ENCODE measurements around the gene CCNG1. TPM values are rescaled to one million over a fixed set of nuclear protein-coding genes. Genes with fewer than 3 reads are reported as not detected.
A peak's percentile ranks its signal among the peaks of the same experiment; 100 is the strongest.

The CCNG1 gene
- polyA plus RNA-seq, 3 donors: 13.1 to 48.9 (median 46.0) TPM

GRCh38 chr5:163397354-163397753 is 40.0 kb upstream of the CCNG1 start:
- H4K20me1 ChIP-seq (ENCODE audit: insufficient read depth, low read length): no peaks in the 10 kb centered on the region
- peak overlapping the region; percentile 28 for H3K4me2 ChIP-seq (replicated peaks; ENCODE audit: extremely low read depth, low read length, poor library complexity, severe bottlenecking)
- Mint-ChIP-seq H3K27me3 (ENCODE audit: low read depth in 3 of 3) (peaks cover 0 to 7% (median 1%) of the 10 kb centered on the region in 3 donors), H3K36me3 (no peaks in the 10 kb centered on the region), H3K4me3 (no peak overlapping the region), H3K4me1 (peaks cover 12% of the 10 kb centered on the region), H3K27ac (peak overlapping the region in 4 of 7 donors; percentile 10 to 76 (median 42)), H3K9me3 (peaks cover 0 to 4% (median 3%) of the 10 kb centered on the region in 7 donors)
- H3K4me3 ChIP-seq (replicated peaks in 1 of 3; ENCODE audit: low read depth in 2 of 3, low read length in 3 of 3): no peak overlapping the region
- peaks cover 10 to 11% of the 10 kb centered on the region in 2 donors for H3K4me1 ChIP-seq (ENCODE audit: control insufficient read depth in 1 of 2, insufficient read depth in 2 of 2, low read length in 2 of 2)
- H3K9me3 ChIP-seq (replicated peaks in 1 of 2; ENCODE audit: control insufficient read depth in 1 of 2, insufficient read depth in 1 of 2, low read length in 2 of 2): no peaks in the 10 kb centered on the region
- no peak overlapping the region for H2AFZ ChIP-seq (ENCODE audit: insufficient read depth, low read depth, low read length, poor library complexity, severe bottlenecking)
- no peak overlapping the region for H3K9ac ChIP-seq (ENCODE audit: insufficient read depth, low read length, poor library complexity, severe bottlenecking)
- intact Hi-C loops (cut with micrococcal nuclease): no loop called here
- no peaks in the 10 kb centered on the region for H3K27me3 ChIP-seq (ENCODE audit: control insufficient read depth in 2 of 2, insufficient read depth in 2 of 2, low read length in 2 of 2)
- H3K79me2 ChIP-seq (ENCODE audit: insufficient read depth, low read length): no peaks in the 10 kb centered on the region
- no peak overlapping the region for H3K27ac ChIP-seq (ENCODE audit: low read depth in 1 of 2, low read length in 2 of 2)
- DNase-seq: no peak
- TF ChIP-seq CTCF (IDR thresholded peaks at IDR 0.05): no peak
- H3K36me3 ChIP-seq (replicated peaks in 1 of 2; ENCODE audit: control insufficient read depth in 1 of 2, insufficient read depth in 2 of 2, low read length in 2 of 2): no peaks in the 10 kb centered on the region

- Histone ChIP-seq H3K4me3 (replicated peaks in 1 of 3; ENCODE audit: low read depth in 2 of 3, low read length in 3 of 3) (no peak overlapping the region), H4K20me1 (ENCODE audit: insufficient read depth, low read length) (no peaks in the 10 kb centered on the region), H3K4me1 (ENCODE audit: control insufficient read depth in 1 of 2, insufficient read depth in 2 of 2, low read length in 2 of 2) (peaks cover 10 to 11% of the 10 kb centered on the region in 2 donors), H3K27ac (ENCODE audit: low read depth in 1 of 2, low read length in 2 of 2) (no peak overlapping the region), H3K9me3 (replicated peaks in 1 of 2; ENCODE audit: control insufficient read depth in 1 of 2, insufficient read depth in 1 of 2, low read length in 2 of 2) (no peaks in the 10 kb centered on the region), H3K36me3 (replicated peaks in 1 of 2; ENCODE audit: control insufficient read depth in 1 of 2, insufficient read depth in 2 of 2, low read length in 2 of 2) (no peaks in the 10 kb centered on the region), H3K4me2 (replicated peaks; ENCODE audit: extremely low read depth, low read length, poor library complexity, severe bottlenecking) (no peak overlapping the region), H3K27me3 (ENCODE audit: control insufficient read depth in 2 of 2, insufficient read depth in 2 of 2, low read length in 2 of 2) (no peaks in the 10 kb centered on the region), H3K79me2 (ENCODE audit: insufficient read depth, low read length) (no peaks in the 10 kb centered on the region), H3K9ac (ENCODE audit: insufficient read depth, low read length, poor library complexity, severe bottlenecking) (no peak overlapping the region), H2AFZ (ENCODE audit: insufficient read depth, low read depth, low read length, poor library complexity, severe bottlenecking) (no peak overlapping the region)
- Mint-ChIP-seq H3K27me3 (ENCODE audit: low read depth in 3 of 3) (peaks cover 0 to 5% (median 1%) of the 10 kb centered on the region in 3 donors), H3K27ac (peak overlapping the region in 1 of 7 donors; percentile 76), H3K4me3 (no peak overlapping the region), H3K36me3 (no peaks in the 10 kb centered on the region), H3K4me1 (peaks cover 12% of the 10 kb centered on the region), H3K9me3 (peaks cover 0 to 1% (median 0%) of the 10 kb centered on the region in 7 donors)
- no peak for DNase-seq
- intact Hi-C loops (cut with micrococcal nuclease): no loop called here
- TF ChIP-seq CTCF (IDR thresholded peaks at IDR 0.05): no peak
- 100% methylated on average over 1 of the region's 4 CpGs for WGBS (ENCODE audit: insufficient coverage)
These were observed 37.5 kb upstream of the CCNG1 start for GRCh38 chr5:163399923-163400322.

Measured in CD14-positive monocyte (primary cell).